HL-60/S4 (cell line): ENCODE data around the gene MRGPRD.

Experiments
- in situ Hi-C: fragments of 300-500 bp; cut with MboI; formaldehyde crosslinking; loops from 2 replicates; pipeline ENCODE4 v1.14.3; 2022; ENCODE audit warnings: low sequenced_read_pairs

Gene MRGPRD

GRCh38 chr11:68970921-68971636 lies 9.7 kb downstream of the MRGPRD start:
- in situ Hi-C loops: no loop called here

DNA sequence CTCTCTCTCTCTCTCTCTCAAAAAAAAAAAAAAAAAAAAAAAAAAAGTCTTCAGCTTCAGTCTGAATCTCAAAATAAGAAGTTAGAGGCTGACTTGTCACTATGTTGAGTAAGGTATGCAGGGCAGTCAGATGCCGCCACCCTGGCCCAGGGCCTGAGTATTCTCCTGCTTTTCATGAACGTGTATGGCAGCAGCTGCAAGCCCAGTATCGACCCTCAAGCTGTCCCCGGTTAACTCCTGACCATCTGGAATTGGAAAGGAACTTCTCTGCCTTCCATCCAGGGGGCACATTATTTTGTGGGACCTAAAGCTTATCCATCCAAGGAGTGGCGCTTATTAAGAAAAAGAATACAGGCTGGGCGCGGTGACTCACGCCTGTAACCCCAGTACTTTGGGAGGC lies 11.4 kb downstream of the MRGPRD start:
- in situ Hi-C loops: no loop called here

DNA sequence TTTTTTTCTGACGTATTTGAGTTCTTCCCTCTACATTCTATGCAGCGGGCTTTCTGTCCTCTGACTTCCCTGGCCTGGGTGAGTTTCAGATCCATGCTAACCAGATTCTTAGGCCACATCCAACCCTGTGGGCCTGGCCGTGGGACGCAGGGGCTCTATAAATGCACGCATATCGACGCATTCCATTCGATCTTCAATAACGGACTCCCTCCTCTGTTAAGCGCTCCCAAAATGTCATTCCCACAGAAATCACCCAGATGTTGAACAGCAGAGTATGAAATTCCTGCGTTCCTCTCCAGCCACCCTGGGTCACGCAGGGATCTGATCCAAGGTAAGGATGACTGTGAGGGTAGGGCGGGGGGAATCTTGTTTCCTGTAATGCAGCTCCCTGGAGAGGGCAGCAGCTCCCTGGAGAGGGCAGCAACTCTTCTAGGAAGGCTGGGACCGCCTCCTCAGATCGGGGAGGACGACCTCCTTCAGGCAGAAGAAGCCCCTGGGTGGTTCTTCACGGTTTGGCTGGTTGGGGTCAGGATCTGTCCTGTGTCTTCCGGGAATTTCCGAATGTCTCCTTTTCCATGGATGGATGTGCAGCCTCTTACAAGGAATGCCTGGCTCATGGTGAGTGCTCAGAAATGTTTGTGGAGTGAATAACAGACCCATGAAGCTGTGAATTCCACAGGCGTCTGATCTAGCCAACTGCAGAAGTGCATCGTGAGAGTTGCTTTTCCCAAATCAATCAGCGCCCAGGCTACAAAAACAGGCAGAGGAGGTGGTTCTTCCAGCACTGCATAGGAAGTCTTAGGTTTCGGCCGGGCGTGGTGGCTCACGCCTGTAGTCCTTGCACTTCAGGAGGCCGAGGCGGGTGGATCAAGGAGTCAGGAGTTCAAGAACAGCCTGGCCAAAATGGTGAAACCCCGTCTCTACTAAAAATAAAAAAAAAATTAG lies 12.2 kb downstream of the MRGPRD start:
- in situ Hi-C loops: no loop called here

- in situ Hi-C loops: no loop called here
Measured at GRCh38 chr11:68966894-68967780, 13.6 kb downstream of the MRGPRD start.

DNA sequence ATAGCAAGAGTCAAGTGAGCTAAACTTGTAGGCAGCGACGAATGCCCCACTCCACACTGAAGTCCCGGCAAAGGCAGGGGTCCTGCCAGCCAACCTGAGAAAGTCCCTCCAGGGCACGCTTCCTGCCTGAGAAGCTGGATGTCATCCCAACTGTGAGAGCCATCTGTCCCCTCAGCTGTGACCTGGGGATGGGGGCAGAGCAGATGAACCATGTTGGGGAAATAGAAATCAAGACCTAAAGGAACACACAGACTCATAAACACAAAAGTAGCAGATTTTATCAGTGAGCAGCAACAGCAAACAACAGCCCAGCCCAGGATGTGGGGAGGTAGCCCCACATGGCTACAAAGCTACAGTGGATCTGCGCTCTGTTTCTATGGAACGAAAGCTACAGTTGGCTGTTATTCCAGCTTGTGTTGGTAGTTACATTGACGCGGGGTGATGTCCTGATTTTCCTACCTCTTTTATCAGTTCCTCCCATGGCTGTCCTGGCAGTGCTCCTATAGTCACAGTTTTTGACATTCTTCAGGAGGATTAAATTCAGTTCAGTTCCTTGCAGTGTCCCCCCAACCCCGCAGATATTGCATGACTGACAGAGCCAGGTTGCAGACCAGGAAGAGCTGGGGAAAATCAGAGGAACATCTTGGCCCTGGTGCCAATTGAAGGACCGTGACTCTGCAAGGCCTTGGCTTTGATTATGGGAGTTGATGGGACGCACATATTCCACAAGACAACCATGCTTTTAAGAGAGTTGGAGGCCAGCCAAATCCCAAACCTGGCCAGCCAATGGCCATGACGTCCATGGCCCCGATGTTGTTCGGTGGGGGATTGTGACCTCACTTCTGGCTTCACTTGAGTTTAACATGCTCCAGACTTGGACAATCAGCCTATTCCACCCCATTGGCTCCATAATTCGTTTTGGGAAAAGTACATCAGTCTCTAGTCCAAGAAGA lies 14.6 kb downstream of the MRGPRD start:
- in situ Hi-C loops: no loop called here

GRCh38 chr11:68963779-68964178 lies 17.0 kb downstream of the MRGPRD start:
- in situ Hi-C loops: no loop called here

DNA sequence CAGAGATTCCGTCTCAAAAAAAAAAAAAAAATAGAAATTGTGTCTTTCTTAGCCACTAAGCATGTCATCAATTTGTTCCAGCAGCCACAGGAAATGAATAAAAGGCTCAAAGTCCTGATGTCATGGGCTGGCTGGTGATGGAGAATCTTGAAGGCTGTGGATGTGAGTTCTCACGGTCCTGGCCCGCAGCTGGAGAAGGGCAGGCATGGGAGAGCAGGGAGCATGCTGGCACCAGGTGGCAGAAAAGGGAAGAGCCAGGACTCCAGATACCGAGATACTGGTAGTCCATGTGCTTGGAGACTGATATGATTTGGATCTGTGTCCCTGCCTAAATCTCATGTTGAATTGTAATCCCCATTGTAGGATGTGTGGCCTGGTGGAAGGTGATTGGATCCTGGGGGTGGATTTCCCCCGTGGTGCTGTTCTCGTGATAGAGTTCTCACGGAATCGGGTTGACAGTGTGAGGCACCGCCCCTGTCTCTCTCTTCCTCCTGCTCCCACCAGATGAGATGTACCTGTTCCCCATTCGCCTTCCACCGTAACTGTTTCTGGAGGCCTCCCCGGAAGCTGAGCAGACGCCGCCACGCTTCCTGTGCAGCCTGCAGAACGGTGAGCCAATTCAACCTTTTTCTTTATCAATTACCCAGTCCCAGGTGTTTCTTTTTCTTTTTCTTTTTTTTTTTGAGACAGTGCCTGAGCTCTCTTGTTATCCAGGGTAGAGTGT lies 18.1 kb downstream of the MRGPRD start:
- in situ Hi-C loops: no loop called here

DNA sequence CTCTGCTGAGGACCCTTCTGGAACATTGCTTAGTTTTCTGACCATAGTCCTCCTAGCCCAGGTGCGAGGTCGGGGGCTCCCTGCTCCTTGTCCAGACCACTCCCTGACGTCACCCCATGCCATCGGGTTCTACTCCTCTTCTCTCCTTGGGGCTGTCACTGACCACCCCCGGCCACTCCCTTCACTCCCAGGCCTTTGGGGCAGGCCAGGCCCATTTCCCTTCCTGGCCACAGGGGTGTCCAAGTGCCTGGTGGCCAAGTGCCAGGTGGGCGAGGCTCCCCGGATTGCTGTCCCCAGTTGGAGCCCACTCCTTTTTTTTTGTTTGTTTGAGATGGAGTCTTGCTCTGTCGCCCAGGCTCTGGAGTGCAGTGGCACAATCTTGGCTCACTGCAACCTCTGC lies 19.5 kb downstream of the MRGPRD start:
- in situ Hi-C loops: no loop called here

DNA sequence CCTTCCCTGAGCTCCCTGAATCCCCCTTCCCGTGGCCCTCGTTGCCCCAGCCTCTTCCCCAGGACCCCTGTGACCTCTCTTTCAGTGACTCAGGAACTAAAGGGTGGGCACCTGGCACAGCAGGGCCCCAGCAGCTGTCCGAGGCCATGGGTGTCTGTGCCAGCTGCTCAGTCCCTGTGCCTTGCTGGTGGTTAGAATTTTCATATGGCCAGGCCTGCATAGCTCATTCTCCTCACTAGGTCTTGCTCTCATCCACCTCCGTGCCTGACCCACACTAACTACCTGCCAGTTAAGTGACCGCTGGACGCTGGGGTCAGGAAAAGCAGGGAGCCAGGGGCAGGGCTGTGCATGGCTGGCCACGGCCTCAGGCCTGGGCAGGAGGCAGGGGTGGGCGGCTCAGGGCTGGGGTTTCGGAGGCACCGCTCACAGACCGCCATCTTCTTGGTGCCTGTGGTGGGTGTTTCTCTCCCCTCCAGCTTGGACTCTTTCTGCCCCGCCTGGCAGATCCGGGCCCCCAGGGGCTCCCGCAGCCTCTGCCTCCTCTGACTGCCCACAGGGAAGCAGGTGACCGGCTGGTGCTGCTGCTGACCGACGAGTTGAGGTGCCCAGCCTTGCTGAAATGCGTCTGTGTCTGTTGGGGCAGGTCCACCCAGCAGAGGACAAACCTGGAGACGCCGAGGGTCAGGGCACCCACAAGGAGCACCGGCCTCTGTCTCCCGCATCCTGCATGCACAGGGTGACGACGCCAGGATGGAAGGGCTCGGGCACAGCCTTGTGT lies 20.3 kb downstream of the MRGPRD start:
- in situ Hi-C loops: no loop called here

GRCh38 chr11:68959465-68960293 lies 21.1 kb downstream of the MRGPRD start:
- in situ Hi-C loops: no loop called here

GRCh38 chr11:68958211-68958610 lies 22.6 kb downstream of the MRGPRD start:
- in situ Hi-C loops: no loop called here

DNA sequence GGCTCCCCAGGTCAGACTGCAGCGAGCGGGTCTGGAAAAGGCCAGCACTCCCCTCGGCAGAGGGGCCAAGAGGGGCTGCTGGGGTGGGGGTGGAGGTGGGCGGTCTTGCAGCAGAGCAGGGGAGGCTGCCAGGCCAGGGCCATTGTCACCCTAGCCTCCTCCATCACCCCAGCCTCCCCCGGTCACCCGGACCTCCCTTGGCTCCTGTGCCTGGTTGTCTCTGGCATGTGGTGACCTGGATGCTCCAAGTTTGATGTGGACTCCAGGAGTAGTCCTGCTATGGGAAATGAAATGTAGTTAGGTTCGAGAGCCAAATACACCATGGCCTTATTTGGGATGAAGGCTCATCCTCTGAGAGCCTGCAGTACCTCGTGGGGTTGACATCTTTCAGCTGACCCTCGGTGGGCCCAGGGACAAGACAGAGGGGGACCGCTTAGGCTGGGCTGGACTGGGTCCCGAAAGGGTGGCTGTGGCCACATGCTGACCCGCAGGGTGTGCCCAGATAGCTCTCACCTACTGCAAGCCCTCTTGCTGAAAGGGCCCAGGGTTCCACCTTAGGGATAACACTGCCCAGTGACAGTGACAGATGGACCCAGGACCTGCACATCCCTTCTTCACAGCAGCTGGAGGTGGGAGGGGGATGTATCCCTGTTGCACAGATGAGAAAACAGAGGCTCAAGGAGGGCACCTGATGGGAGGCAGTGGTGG lies 24.1 kb downstream of the MRGPRD start:
- in situ Hi-C loops: no loop called here

- in situ Hi-C loops: no loop called here
Measured at GRCh38 chr11:68956142-68956541, 24.6 kb downstream of the MRGPRD start.

- in situ Hi-C loops: no loop called here
Measured at GRCh38 chr11:68955607-68955958, 25.2 kb downstream of the MRGPRD start.

GRCh38 chr11:68954836-68955606 lies 25.8 kb downstream of the MRGPRD start:
- in situ Hi-C loops: no loop called here

GRCh38 chr11:68950762-68951161 lies 30.0 kb downstream of the MRGPRD start:
- in situ Hi-C loops: no loop called here
